GM12891 (cell line): Measurements from ENCODE around the gene LRRFIP2.

Experiments used
- PAX5 ChIP-seq: IDR thresholded peaks from 2 replicates; pipeline ENCODE4 v1.6.1; 2011; ENCODE audit warnings: low read length, moderate library complexity, mild to moderate bottlenecking; ENCODE audit not compliant: insufficient read depth, severe bottlenecking
- POLR2A ChIP-seq: IDR thresholded peaks from 2 replicates; pipeline ENCODE4 v1.6.1; 2011; ENCODE audit warnings: low read depth, low read length, control low read depth
- POLR2AphosphoS5 ChIP-seq: IDR thresholded peaks from 2 replicates; pipeline ENCODE4 v1.6.1; 2011; ENCODE audit warnings: low read depth, low read length, control low read depth
- POU2F2 ChIP-seq: IDR thresholded peaks from 2 replicates; pipeline ENCODE4 v1.6.1; 2011; ENCODE audit warnings: low read depth, mild to moderate bottlenecking, control low read depth, low read length, moderate library complexity
- SPI1 ChIP-seq: IDR thresholded peaks from 2 replicates; pipeline ENCODE4 v1.6.1; 2011; ENCODE audit warnings: low read depth, low read length, control low read depth
- TAF1 ChIP-seq: IDR thresholded peaks from 2 replicates; pipeline ENCODE4 v1.6.1; 2011; ENCODE audit warnings: low read depth, low read length, control low read depth

DNA sequence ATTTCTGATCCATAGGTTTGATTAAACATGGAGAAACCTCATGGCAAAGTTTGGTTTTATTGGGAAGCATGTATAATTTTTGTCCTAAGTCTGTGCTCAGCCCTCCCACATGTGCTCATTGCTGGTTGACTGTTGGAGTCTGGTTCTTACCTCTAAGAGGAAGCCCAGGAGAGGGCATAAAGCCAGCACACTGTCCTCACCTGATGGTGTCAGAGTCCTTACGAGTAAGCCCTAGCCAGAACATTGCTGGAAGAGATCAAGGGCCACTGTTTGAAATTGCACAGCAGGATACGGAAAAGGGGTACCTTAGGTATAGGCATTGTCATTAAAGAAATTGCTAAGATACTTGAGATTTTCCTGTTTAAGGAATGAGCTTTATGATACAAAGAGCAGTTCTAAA, 159.8 kb downstream of the LRRFIP2 start:
- TF ChIP-seq POLR2AphosphoS5, result no peak
- TF ChIP-seq TAF1, result no peak
- no peak for TF ChIP-seq POLR2A
- no peak for TF ChIP-seq POU2F2
- no peak for TF ChIP-seq SPI1
- no peak for TF ChIP-seq PAX5
